ENCODE data around the gene OCA2.

GRCh38 chr15:28080386-28080785, 18.7 kb downstream of the OCA2 start:
- TF ChIP-seq POLR2A (IDR thresholded peaks at IDR 0.05) (no peak), CTCF (IDR thresholded peaks at IDR 0.05) (no peak)

Measured in heart left ventricle (tissue), 13 donors.